DMS114 treated with DMSO at 0.1 percent for 48 hours (cell line): ENCODE results near the gene PIR.

Source experiments
- DNase-seq: peaks from one replicate; lab custom pipeline; 2025; ENCODE audit not compliant: unreplicated experiment; lab: John Stamatoyannopoulos, UW

Gene PIR

GRCh38 chrX:15493118-15493962 lies at the start of gene PIR:
PIR (minus strand) TSS chrX:15493333; CDS start chrX:15491257, 2,076 bp downstream.
- peak; percentile 56 for DNase-seq

- no peak for DNase-seq
Measured at GRCh38 chrX:15530318-15530717, 37.2 kb upstream of the PIR start.

GRCh38 chrX:15529165-15529564 lies 36.0 kb upstream of the PIR start:
- DNase-seq, result no peak

GRCh38 chrX:15525664-15526416 lies 32.7 kb upstream of the PIR start:
- DNase-seq, result no peak

GRCh38 chrX:15524417-15524816 lies 31.3 kb upstream of the PIR start:
- no peak for DNase-seq

- no peak for DNase-seq
Measured at GRCh38 chrX:15523088-15523487, 30.0 kb upstream of the PIR start.

GRCh38 chrX:15522464-15522863 lies 29.3 kb upstream of the PIR start:
- DNase-seq, result no peak

- no peak for DNase-seq
Measured at GRCh38 chrX:15515931-15516330, 22.8 kb upstream of the PIR start.

- DNase-seq, result no peak
Measured at GRCh38 chrX:15514279-15514678, 21.1 kb upstream of the PIR start.

GRCh38 chrX:15512401-15512965 lies 19.4 kb upstream of the PIR start:
- no peak for DNase-seq

- DNase-seq, result no peak
Measured at GRCh38 chrX:15511563-15511962, 18.4 kb upstream of the PIR start.

- no peak for DNase-seq
Measured at GRCh38 chrX:15509845-15510244, 16.7 kb upstream of the PIR start.

- DNase-seq, result no peak
Measured at GRCh38 chrX:15507005-15507404, 13.9 kb upstream of the PIR start.

GRCh38 chrX:15505101-15505500 lies 12.0 kb upstream of the PIR start:
- no peak for DNase-seq

GRCh38 chrX:15504661-15505060 lies 11.5 kb upstream of the PIR start:
- no peak for DNase-seq

- DNase-seq, result no peak
Measured at GRCh38 chrX:15501506-15501905, 8.4 kb upstream of the PIR start.

- DNase-seq, result no peak
Measured at GRCh38 chrX:15500497-15500966, 7.4 kb upstream of the PIR start, which contains the start of gene BMX. BMX (plus strand) TSS chrX:15500807; CDS start chrX:15508354, 7,547 bp downstream.

GRCh38 chrX:15499976-15500375 lies 6.8 kb upstream of the PIR start:
- no peak for DNase-seq

- no peak for DNase-seq
Measured at GRCh38 chrX:15498741-15499140, 5.6 kb upstream of the PIR start.

- DNase-seq, result peak; percentile 42
Measured at GRCh38 chrX:15497865-15498264, 4.7 kb upstream of the PIR start.

GRCh38 chrX:15496824-15497223 lies 3.7 kb upstream of the PIR start:
- no peak for DNase-seq

- DNase-seq, result no peak
Measured at GRCh38 chrX:15495801-15496200, 2.7 kb upstream of the PIR start.
